ENCODE data around the gene CEBPZ.
A peak's percentile ranks its signal among the peaks of the same experiment; 100 is the strongest.
"Not testable (repeated sequence)": the region's sequence is repeated elsewhere in the genome, so short reads cannot be mapped to it uniquely, and the experiment has no call there.

CEBPZ gene

GRCh38 chr2:37215250-37215649 lies 16.1 kb downstream of the CEBPZ start:
- no peak for DNase-seq (ENCODE audit: low read depth)

DNA sequence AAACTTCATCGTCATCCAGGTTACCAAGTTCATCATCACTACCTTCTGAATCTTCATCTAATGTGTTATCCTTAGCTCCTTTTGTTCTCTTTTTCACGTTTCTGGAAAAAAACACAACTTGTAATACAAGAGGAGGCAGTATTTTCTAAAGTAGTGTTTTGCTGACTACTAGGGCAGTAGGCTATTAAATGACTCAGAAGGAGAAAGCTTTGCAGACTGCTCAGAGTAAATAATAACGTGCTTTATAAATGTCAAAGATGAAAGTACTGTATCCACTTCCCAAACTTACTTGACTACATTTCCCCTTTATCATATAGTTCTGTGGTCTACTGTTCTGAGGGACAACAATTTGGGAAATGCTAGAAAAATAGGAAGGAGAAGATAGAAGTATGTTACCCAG lies 19.5 kb downstream of the CEBPZ start:
- DNase-seq (ENCODE audit: low read depth), result no peak

DNA sequence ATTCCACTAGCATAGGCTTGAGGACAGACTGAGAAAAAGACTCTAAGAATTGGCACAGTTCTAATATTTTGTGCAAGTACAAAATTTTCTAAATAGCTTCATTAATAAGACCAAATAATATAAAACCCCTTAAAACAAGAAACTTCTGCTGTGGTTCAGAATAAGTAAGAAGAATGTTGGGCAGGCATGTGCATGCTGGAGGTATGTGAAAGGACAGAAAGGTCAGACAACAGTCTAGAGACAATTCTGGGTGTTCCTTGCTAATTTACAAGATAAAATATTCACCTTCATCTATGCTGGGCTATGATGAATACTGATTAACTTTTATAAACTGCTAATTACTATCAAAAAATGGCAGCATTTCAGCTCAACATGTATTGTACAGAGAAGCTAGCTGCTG lies 20.2 kb downstream of the CEBPZ start:
- no peak for DNase-seq (ENCODE audit: low read depth)

DNA sequence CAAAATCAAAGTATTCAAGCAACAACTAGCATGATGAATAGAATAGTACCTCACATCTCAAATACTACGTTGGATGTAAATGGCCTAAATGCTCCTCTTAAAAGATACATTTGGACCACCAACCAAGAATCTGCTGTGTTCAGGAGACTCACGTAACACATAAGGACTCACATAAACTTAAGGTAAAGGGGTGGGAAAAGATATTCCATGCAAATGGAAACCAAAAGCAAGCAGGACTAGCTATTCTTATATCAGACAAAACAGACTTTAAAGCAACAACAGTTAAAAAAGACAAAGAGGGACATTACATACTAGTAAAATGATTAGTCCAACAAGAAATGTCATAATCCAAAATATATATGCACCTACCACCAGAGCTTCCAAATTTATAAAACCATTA lies 24.6 kb downstream of the CEBPZ start:
- not testable (repeated sequence) for DNase-seq (ENCODE audit: low read depth)

- DNase-seq (ENCODE audit: low read depth), result no peak
Measured at GRCh38 chr2:37205689-37206341, 25.6 kb downstream of the CEBPZ start.

GRCh38 chr2:37205071-37205661 lies 26.2 kb downstream of the CEBPZ start:
- not testable (repeated sequence) for DNase-seq (ENCODE audit: low read depth)

GRCh38 chr2:37203708-37204107 lies 27.7 kb downstream of the CEBPZ start:
- DNase-seq (ENCODE audit: low read depth), result no peak

GRCh38 chr2:37201766-37202165 lies 29.6 kb downstream of the CEBPZ start:
- peak; percentile 23 for DNase-seq (ENCODE audit: low read depth)

GRCh38 chr2:37201208-37201607 lies 30.2 kb downstream of the CEBPZ start:
- no peak for DNase-seq (ENCODE audit: low read depth)

- DNase-seq (ENCODE audit: low read depth), result no peak
Measured at GRCh38 chr2:37198681-37199065, 32.7 kb downstream of the CEBPZ start.

DNA sequence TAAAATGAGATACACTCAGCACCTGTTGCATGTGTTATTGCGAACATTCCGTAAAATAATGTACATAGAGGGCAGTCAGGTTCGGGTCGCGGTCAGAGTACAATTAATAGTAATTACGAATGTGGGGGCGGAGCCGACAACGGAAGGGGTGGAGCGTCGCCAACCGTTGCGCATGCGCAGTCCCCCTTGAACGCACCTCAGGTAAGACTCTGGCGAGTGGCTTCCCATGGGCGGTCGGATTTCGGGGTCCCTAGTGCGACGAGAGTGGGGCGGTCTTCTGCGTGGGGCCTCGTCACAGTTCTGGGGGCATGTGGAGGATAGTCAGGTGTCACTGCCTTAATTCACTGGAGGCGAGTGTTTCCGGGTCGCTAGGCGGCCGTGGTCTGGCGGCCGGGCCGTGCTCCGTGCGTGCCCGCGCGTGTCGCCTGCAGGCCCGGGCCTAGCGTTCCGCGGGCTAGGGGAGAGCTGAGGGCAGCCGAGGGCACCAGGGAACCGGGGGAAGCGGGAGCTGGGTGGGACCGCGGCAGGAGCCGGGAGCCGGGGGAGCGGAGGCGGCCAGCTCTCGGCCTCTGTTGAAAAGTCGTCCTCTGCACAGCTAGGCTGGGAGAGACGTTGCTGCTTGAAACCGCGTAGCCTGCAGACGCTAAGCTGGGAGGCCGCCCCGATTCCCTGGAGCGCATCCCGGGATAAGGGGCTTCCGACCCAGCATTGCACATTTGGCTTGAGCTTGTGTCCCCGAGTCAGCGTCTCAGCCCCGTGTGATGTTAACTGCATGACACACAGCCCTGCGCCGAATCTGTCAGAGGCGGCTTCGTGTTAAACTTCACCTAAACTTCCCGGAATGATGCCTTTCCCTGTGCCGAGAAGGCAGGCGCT lies 34.8 kb downstream of the CEBPZ start, which contains the start of gene CEBPZOS:
Gene CEBPZOS, plus strand, starts transcription at position 177 of the 876 bp plus-strand sequence. CDS start 3,209 bp downstream, outside the sequence.
- peak; percentile 87 for DNase-seq (ENCODE audit: low read depth)

DNA sequence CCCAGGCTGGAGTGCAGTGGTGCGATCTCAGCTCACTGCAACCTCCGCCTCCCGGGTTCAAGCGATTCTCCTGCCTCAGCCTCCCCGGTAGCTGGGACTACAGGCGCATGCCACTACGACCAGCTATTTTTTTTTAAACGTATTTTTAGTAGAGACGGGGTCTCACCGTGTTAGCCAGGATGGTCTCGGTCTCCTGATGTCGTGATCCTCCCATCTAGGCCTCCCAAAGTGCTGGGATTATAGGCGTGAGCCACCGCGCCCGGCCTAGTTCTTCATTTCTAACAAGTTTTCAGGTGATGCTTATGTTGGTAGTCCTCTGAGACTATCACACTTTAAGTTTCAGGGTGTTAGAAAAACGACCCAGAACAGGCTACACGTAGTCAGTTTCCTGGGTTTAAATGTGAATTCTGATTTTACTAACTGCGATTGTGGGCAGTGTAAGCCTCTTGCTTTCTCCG lies 35.5 kb downstream of the CEBPZ start:
- DNase-seq (ENCODE audit: low read depth), result not testable (repeated sequence)

DNA sequence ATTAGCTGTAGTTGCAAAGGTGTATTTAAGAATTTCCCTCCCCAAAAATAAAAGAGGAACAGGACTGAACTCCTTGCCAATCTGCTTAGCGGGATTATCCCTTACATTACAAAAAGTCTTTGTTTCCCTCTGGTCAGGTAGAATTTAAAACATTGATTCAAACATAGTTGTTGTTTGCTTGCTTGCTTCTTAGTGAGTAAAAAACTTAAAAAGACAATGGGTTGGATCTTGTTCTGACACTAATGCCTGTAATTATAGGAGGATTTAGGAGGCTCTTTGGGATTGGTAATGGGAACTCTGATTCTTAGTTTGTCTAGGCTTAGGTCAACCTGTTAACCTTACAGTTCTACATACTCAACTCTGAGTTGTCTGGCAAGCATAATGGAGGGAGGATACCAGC lies 38.8 kb downstream of the CEBPZ start:
- no peak for DNase-seq (ENCODE audit: low read depth)

DNA sequence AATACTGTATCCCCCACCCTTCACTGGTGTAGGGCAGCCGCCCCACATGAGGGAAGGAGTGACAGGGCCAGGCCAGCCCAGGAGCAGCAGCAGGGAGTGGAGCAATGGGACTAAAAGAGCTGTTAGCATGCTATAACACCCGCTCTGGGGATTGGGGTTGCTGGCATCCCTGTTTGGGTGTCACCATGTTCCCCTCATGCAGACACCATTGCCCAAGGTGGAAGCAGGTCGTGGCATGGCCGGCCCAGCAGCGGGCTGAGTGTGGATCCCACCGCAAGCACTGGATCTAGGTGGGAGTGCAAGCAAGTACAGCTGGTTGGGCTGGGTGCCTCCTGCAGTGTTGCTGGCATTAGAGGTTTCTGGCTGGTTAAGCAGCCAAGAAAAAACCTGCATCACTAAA lies 39.6 kb downstream of the CEBPZ start:
- DNase-seq (ENCODE audit: low read depth), result no peak

DNA sequence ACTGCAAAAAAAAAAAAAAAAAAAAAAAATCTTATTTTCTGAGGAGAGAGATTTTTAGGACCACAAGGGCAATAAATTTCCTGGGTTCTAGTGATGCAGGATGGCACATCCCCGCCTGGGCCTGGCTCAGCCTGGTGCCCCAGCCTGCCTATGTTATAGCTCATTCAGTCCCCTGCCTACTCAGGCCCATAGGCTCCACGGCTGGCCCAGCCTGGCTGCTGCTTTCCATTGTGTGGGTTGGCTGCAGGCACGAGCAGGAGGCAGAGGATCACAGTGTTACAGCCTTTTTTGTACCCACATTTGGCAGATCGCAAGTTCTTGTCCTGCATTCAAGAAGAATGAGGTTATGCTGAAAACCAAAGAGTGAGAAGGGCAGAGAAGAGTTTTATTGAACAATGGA lies 40.1 kb downstream of the CEBPZ start:
- DNase-seq (ENCODE audit: low read depth), result no peak

DNA sequence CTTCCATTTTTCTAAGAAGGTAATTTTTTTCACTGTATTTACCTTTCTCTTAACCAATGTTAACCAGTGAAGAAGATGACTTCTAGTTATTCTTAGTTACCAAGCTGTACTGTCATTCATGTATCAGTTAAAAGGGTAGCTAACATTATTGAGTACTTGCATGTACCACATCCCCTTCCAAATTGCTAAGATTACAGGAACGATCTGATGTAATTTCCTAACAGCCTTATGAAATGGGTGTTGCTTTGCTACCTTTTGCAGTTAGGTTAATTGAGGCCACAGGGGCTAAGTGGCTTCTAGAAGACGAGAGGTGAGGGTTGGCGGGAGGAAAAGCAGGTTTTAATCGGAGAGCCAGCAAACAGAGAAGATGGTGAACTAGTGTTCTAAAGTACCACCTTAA lies 41.1 kb downstream of the CEBPZ start:
- no peak for DNase-seq (ENCODE audit: low read depth)

GRCh38 chr2:37189452-37190153 lies 41.8 kb downstream of the CEBPZ start:
- no peak for DNase-seq (ENCODE audit: low read depth)

- no peak for DNase-seq (ENCODE audit: low read depth)
Measured at GRCh38 chr2:37188570-37188969, 42.8 kb downstream of the CEBPZ start, which contains the start of gene SULT6B1. Gene SULT6B1 (minus strand): TSS chr2:37188670. CDS start chr2:37188640, 30 bp downstream.

DNA sequence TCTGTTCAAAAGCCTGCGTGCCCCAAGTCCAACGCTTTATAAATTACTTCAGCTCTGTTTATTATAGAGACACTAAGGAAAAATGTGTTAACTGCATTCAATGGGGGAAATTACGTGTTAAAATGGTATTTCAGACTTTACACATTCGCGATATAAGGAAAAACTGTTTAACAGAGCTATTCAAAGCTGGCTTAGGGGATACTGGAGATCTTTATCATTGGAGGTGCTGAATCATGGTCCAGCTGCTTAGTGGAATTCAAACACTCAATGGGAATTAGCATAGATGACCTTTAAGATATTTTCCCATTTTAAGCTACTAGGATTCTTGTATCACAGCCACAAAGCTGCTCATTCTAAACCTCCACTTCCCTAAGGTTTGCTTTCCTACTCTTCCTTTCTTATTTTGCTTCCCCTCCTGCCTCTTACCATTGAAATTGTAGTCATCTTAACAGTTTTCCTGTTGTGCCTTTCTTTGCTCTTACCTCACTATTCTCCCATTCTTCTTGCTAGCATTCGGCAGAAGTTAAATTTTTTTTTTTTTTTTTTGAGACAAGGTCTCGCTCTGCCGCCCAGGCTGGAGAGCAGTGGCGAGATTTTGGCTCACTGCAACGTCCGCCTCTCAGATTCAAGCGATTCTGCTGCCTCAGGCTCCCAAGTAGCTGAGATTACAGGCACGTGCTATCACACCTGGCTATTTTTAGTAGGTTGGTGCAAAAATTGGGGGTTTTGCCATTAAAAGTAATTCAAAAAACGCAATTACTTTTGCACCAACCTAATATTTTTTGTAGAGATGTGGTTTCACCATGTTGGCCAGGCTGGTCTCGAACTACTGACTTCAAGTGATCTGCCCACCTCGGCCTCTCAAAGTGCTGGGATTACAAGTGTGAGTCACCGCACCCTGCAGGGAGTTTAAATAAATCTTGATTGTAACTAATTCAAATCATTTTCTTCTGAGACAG lies 49.4 kb downstream of the CEBPZ start:
- no peak for DNase-seq (ENCODE audit: low read depth)

GRCh38 chr2:37180640-37181039 lies 50.8 kb downstream of the CEBPZ start:
- DNase-seq (ENCODE audit: low read depth), result no peak

Measured in activated T-cell treated with anti-CD3 and anti-CD28 coated beads for 24 hours (primary cell).